Naive B cell (primary cell): ENCODE data around the gene PCGF3. TPM values are rescaled to one million over a fixed set of nuclear protein-coding genes. Genes with fewer than 3 reads are reported as not detected.

Experiments
- ATAC-seq, 2 donors: fragments of 150-1000 bp; cut with Tn5 transposase; 2 replicates each; pipeline ENCODE4 v1.10.0; 2021; ENCODE audit warnings: low read depth in 2 of 2, mild to moderate bottlenecking in 2 of 2, moderate library complexity in 2 of 2
- DNase-seq: peaks from one replicate; pipeline ENCODE4 v3.0.0; 2022
- H3K27ac Mint-ChIP-seq, 6 donors: one replicate each; pipeline ENCODE4 v1.8.0; 2020 to 2022; ENCODE audit warnings: mild to moderate bottlenecking in 6 of 6, mixed read lengths in 6 of 6, moderate library complexity in 5 of 6, inconsistent platforms in 2 of 6
- H3K27me3 Mint-ChIP-seq, 3 donors: one replicate each; pipeline ENCODE4 v1.8.0; 2021 to 2022; ENCODE audit warnings: mixed read lengths in 3 of 3, mild to moderate bottlenecking in 1 of 3
- H3K36me3 Mint-ChIP-seq, 2 donors: one replicate each; pipeline ENCODE4 v1.8.0; 2020 to 2022; ENCODE audit warnings: mixed read lengths in 2 of 2, inconsistent platforms in 1 of 2, mild to moderate bottlenecking in 1 of 2
- H3K4me1 Mint-ChIP-seq, 3 donors: one replicate each; pipeline ENCODE4 v1.8.0; 2020 to 2022; ENCODE audit warnings: mixed read lengths in 3 of 3, inconsistent platforms in 1 of 3, mild to moderate bottlenecking in 1 of 3, moderate library complexity in 1 of 3
- H3K4me3 Mint-ChIP-seq, 8 donors: one replicate each; pipeline ENCODE4 v1.8.0; 2020 to 2022; ENCODE audit warnings: mild to moderate bottlenecking in 8 of 8, mixed read lengths in 8 of 8, moderate library complexity in 8 of 8, inconsistent platforms in 2 of 8
- H3K9me3 Mint-ChIP-seq, 7 donors: one replicate each; pipeline ENCODE4 v1.8.0; 2020 to 2022; ENCODE audit warnings: mixed read lengths in 7 of 7, mild to moderate bottlenecking in 5 of 7, inconsistent platforms in 2 of 7, moderate library complexity in 1 of 7
- polyA plus RNA-seq, 6 donors: library from polyadenylated mRNA; unstranded; fragments of 300-500 nt; fragmentation: Illumina TruSeq; gene quantifications; one replicate each; pipeline ENCODE4 v1.2.3, GENCODE V29; 2021; ENCODE audit warnings: low read depth in 6 of 6

PCGF3 gene, protein sequence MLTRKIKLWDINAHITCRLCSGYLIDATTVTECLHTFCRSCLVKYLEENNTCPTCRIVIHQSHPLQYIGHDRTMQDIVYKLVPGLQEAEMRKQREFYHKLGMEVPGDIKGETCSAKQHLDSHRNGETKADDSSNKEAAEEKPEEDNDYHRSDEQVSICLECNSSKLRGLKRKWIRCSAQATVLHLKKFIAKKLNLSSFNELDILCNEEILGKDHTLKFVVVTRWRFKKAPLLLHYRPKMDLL
- polyA plus RNA-seq, result 1 to 10 TPM; 5.6 to 9.5 (median 7.1) TPM

DNA sequence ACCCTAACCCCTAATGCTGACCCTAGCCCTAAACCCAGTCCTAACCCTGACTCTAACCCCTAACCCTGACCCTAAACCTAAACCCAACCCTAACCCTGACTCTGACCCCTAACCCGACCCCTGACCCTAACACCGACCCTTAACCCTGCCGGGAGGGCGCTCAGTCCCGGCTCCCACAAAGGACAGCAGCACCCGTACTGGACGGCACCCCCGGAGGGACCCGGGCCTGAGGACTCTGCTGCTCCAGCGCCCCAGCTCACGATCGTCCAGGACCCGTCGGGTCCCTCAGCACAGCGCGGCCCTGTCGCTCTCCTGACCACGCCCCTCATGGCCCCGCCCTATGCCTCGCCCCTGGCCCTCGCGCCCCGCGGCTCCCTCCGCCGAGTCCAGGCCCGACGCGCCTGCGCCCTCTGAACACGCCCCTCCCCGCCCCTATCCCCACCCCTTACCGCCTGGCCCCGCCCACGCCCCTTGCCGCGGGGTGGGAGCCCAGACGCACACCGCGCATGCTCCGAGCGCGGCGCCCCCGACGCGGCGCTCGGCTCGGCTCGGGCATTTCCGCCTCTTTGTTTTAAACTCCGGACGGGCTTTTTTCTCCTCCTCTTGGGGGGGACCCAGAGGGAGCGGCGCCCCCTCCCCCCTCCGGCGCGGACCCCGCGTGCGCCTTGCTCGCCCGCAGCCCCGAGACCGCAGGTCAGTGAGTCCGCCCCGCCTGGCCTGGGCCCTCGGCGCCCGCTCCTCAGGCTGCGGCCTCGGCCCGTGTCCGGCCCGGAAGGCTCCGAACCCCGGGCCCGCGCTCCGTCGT, at the start of gene PCGF3:
TSS of gene PCGF3 (plus strand) at position 555 of the 805 bp plus-strand sequence. CDS start 27,849 bp downstream, outside the sequence.
- Mint-ChIP-seq H3K27ac (peak within 1 kb of the TSS in 4 of 6 donors; percentile 60 to 92 (median 82)), H3K4me3 (peak within 1 kb of the TSS; percentile 77 to 89 (median 86)), H3K9me3 (no peaks in the 10 kb centered on the region), H3K27me3 (no peaks in the 10 kb centered on the region), H3K36me3 (no peaks in the 10 kb centered on the region), H3K4me1 (peaks cover 27 to 35% (median 31%) of the 10 kb centered on the region in 3 donors)
- ATAC-seq (peak; percentile 93 to 95), DNase-seq (peak; percentile 93)

DNA sequence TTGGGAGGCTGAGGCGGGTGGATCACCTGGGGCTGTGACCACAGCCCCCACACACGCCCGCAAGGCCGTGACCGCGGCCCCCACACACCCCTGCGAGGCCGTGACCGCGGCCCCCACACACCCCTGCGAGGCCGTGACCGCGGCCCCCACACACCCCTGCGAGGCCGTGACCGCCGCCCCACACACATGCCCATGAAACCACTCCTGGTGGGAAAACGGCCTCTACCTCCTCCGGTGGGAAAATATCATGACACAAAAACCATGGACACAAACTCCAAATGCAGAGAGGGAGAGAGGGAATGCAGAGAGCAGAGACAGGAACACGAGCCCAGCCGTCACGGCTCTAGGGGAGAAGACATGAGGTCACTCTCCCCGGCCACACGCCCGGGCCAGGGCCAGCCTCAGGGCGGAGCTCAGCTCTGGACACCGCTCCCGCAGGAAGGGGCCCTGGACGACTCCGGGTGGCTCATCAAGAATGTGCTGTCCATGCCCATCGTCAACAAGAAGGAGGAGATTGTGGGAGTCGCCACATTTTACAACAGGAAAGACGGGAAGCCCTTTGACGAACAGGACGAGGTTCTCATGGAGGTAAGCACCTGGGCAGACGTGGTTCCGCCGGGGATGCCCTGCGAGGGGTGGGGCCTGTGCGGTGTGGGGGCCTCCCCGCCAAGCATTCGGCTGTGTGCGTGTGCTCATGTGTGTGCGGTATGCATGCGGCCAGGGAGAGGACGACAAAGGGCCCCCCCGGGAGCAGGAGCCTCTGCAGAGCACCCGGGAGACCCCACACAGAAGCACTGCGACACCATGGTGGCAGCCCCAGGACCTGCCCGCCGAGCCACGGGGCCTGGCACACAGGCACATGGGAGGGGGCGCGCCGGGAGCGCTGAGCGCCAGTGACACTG, 48.9 kb upstream of the PCGF3 start:
- Mint-ChIP-seq H3K4me1 (peaks cover 0 to 10% (median 5%) of the 10 kb centered on the region in 3 donors), H3K27me3 (peaks cover 0 to 5% (median 5%) of the 10 kb centered on the region in 3 donors), H3K36me3 (peaks cover 0 to 16% of the 10 kb centered on the region in 2 donors), H3K27ac (no peak overlapping the region), H3K9me3 (peaks cover 0 to 5% (median 0%) of the 10 kb centered on the region in 7 donors), H3K4me3 (no peak overlapping the region)
- ATAC-seq, result no peak
- DNase-seq, result no peak

- DNase-seq, result no peak
These were observed 48.2 kb upstream of the PCGF3 start for GRCh38 chr4:657338-657833.

DNA sequence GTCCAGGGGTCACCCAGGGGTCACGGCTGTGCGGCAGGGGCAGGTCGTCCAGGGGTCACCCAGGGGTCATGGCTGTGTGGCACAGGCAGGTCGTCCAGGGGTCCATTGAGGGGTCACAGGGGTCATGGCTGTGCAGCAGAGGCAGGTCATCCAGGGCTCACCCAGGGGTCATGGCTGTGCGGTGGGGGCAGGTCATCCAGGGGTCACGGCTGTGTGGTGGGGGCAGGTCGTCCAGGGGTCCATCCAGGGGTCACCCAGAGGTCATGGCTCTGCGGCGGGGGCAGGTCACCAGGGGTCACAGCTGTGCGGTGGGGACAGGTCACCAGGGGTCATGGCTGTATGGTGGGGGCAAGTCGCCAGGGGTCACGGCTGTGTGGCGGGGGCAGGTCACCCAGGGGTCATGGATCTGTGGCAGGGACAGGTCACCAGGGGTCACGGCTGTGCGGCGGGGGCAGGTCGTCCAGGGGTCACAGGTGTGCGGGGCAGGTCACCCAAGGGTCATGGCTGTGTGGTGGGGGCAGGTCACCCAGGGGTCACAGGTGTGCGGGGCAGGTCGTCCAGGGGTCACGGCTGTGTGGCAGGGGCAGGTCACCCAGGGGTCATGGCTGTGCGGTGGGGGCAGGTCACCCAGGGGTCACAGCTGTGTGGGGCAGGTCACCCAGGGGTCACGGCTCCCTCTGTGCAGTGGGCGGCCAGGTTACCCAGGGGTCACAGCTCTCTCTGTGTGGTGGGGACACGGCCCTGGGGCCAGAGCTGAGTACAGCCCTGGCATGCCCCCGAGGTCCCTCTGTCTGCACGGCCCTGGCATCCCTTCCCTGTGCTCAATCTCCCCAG, 47.6 kb upstream of the PCGF3 start:
- Mint-ChIP-seq H3K9me3 (peaks cover 0 to 5% (median 0%) of the 10 kb centered on the region in 7 donors), H3K4me3 (no peak overlapping the region), H3K4me1 (peaks cover 3 to 11% (median 10%) of the 10 kb centered on the region in 3 donors), H3K27ac (no peak overlapping the region), H3K27me3 (no peaks in the 10 kb centered on the region), H3K36me3 (peaks cover 0 to 16% of the 10 kb centered on the region in 2 donors)
- DNase-seq, result no peak
- no peak for ATAC-seq

More at GRCh38 chr4:657338-657833, 48.2 kb upstream of the PCGF3 start:
- Mint-ChIP-seq H3K4me3 (no peak overlapping the region), H3K9me3 (peaks cover 0 to 5% (median 0%) of the 10 kb centered on the region in 7 donors), H3K36me3 (peaks cover 0 to 16% of the 10 kb centered on the region in 2 donors), H3K4me1 (peaks cover 0 to 10% (median 5%) of the 10 kb centered on the region in 3 donors), H3K27me3 (no peaks in the 10 kb centered on the region), H3K27ac (peak overlapping the region in 1 of 6 donors; percentile 36)
- ATAC-seq, result no peak

GRCh38 chr4:658681-659667, 46.7 kb upstream of the PCGF3 start:
- DNase-seq (no peak), ATAC-seq (no peak)
- H3K4me1 Mint-ChIP-seq, result peaks cover 3 to 15% (median 10%) of the 10 kb centered on the region in 3 donors
- peaks cover 0 to 16% of the 10 kb centered on the region in 2 donors for H3K36me3 Mint-ChIP-seq
- H3K9me3 Mint-ChIP-seq, result peaks cover 0 to 5% (median 0%) of the 10 kb centered on the region in 7 donors
- peak overlapping the region in 1 of 8 donors; percentile 65 for H3K4me3 Mint-ChIP-seq
- H3K27me3 Mint-ChIP-seq, result no peaks in the 10 kb centered on the region
- peak overlapping the region in 2 of 6 donors; percentile 21 to 74 for H3K27ac Mint-ChIP-seq

GRCh38 chr4:659851-660250, 45.8 kb upstream of the PCGF3 start:
- DNase-seq (no peak), ATAC-seq (no peak)
- Mint-ChIP-seq H3K4me1 (peaks cover 12 to 24% (median 13%) of the 10 kb centered on the region in 3 donors), H3K4me3 (peak overlapping the region in 1 of 8 donors; percentile 65), H3K9me3 (peaks cover 0 to 5% (median 0%) of the 10 kb centered on the region in 7 donors), H3K27ac (peak overlapping the region in 1 of 6 donors; percentile 43), H3K36me3 (peaks cover 0 to 16% of the 10 kb centered on the region in 2 donors), H3K27me3 (no peaks in the 10 kb centered on the region)

DNA sequence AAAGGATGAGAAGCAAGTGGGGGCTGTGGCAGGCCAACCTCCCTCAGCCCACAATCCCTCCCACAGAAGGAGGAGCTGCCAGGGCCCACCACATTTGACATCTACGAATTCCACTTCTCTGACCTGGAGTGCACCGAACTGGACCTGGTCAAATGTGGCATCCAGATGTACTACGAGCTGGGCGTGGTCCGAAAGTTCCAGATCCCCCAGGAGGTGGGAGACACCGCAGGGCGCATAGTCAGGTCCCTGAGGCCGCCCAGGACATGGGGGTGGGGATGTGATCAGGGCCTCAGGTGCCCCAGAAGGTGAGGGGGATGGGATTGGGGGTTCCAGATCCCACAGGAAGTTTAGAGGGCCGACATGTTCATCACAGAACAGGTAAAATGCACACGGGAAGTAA, 45.2 kb upstream of the PCGF3 start:
- DNase-seq, result no peak
- Mint-ChIP-seq H3K4me3 (peak overlapping the region in 2 of 8 donors; percentile 52 to 75), H3K9me3 (peaks cover 0 to 5% (median 0%) of the 10 kb centered on the region in 7 donors), H3K27ac (peak overlapping the region in 1 of 6 donors; percentile 43), H3K36me3 (peaks cover 0 to 16% of the 10 kb centered on the region in 2 donors), H3K27me3 (no peaks in the 10 kb centered on the region), H3K4me1 (peaks cover 12 to 29% (median 14%) of the 10 kb centered on the region in 3 donors)
- no peak for ATAC-seq

DNA sequence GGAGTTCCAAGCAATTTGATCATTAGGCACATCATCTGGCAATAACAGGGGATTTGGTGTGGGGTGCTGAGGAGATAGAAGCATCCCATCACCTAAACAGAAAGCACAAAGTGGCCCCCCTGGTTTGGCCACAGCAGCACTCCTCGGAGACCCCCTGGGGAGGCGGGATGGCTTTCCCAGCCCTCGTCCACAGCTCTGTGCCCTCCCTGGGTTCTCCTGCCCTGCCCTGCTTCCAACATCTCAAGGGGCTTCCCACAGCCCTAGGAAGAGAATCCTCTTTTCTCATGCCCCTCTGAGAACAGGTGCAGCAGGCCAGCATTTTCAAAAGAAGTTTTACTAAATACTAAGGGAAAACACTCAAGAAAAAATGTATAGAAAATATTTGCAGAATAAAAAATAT, 44.4 kb upstream of the PCGF3 start:
- peaks cover 0 to 16% of the 10 kb centered on the region in 2 donors for H3K36me3 Mint-ChIP-seq
- DNase-seq, result no peak
- H3K4me3 Mint-ChIP-seq, result peak overlapping the region in 4 of 8 donors; percentile 5 to 75 (median 57)
- peaks cover 0 to 5% (median 0%) of the 10 kb centered on the region in 7 donors for H3K9me3 Mint-ChIP-seq
- peaks cover 12 to 32% (median 17%) of the 10 kb centered on the region in 3 donors for H3K4me1 Mint-ChIP-seq
- H3K27ac Mint-ChIP-seq, result peak overlapping the region in 1 of 6 donors; percentile 29
- no peak for ATAC-seq
- H3K27me3 Mint-ChIP-seq, result no peaks in the 10 kb centered on the region

- Mint-ChIP-seq H3K4me3 (peak overlapping the region; percentile 81 to 89 (median 84)), H3K9me3 (peaks cover 0 to 5% (median 0%) of the 10 kb centered on the region in 7 donors), H3K4me1 (peaks cover 12 to 32% (median 17%) of the 10 kb centered on the region in 3 donors), H3K27me3 (no peaks in the 10 kb centered on the region), H3K36me3 (peaks cover 0 to 16% of the 10 kb centered on the region in 2 donors), H3K27ac (peak overlapping the region in 2 of 6 donors; percentile 68 to 80)
- ATAC-seq (no peak), DNase-seq (no peak)
These were observed 43.5 kb upstream of the PCGF3 start for GRCh38 chr4:661881-662761.

- peaks cover 0 to 5% (median 0%) of the 10 kb centered on the region in 7 donors for H3K9me3 Mint-ChIP-seq
- H3K27ac Mint-ChIP-seq, result peak overlapping the region in 4 of 6 donors; percentile 78 to 91 (median 81)
- peak overlapping the region; percentile 81 to 92 (median 84) for H3K4me3 Mint-ChIP-seq
- DNase-seq, result no peak
- ATAC-seq, result peak; percentile 6 to 10
- H3K27me3 Mint-ChIP-seq, result no peaks in the 10 kb centered on the region
- peaks cover 12 to 39% (median 17%) of the 10 kb centered on the region in 3 donors for H3K4me1 Mint-ChIP-seq
- H3K36me3 Mint-ChIP-seq, result peaks cover 0 to 16% of the 10 kb centered on the region in 2 donors
These were observed 42.6 kb upstream of the PCGF3 start for GRCh38 chr4:663046-663437.
